ENCODE results near the gene MRPL36.
"Not testable (repeated sequence)": the region's sequence is repeated elsewhere in the genome, so short reads cannot be mapped to it uniquely, and the experiment has no call there.

GRCh38 chr5:1816495-1817089, 17.0 kb upstream of the MRPL36 start:
- TF ChIP-seq, protein P1, sequence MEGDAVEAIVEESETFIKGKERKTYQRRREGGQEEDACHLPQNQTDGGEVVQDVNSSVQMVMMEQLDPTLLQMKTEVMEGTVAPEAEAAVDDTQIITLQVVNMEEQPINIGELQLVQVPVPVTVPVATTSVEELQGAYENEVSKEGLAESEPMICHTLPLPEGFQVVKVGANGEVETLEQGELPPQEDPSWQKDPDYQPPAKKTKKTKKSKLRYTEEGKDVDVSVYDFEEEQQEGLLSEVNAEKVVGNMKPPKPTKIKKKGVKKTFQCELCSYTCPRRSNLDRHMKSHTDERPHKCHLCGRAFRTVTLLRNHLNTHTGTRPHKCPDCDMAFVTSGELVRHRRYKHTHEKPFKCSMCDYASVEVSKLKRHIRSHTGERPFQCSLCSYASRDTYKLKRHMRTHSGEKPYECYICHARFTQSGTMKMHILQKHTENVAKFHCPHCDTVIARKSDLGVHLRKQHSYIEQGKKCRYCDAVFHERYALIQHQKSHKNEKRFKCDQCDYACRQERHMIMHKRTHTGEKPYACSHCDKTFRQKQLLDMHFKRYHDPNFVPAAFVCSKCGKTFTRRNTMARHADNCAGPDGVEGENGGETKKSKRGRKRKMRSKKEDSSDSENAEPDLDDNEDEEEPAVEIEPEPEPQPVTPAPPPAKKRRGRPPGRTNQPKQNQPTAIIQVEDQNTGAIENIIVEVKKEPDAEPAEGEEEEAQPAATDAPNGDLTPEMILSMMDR (IDR thresholded peaks at IDR 0.05; ENCODE audit: low read length) = not testable (repeated sequence)
- not testable (repeated sequence) for TF ChIP-seq EZH2 (optimal IDR thresholded peaks at IDR 0.05; ENCODE audit: low read depth, low read length); EZH2phosphoT487 (IDR thresholded peaks at IDR 0.05; ENCODE audit: low read length)
